Measurements from ENCODE around the gene SLC36A4.
A peak's percentile ranks its signal among the peaks of the same experiment; 100 is the strongest.

- TF ChIP-seq CTCF (IDR thresholded peaks at IDR 0.05) (peak in 4 of 6 experiments; percentile 34 to 49 (median 41)), POLR2A (IDR thresholded peaks at IDR 0.05) (no peak)
Measured at GRCh38 chr11:93196816-93197379, 893 bp downstream of the SLC36A4 start.
